A204.1 (cell line): ENCODE data around the gene ROR1.

Experiments
- FAIRE-seq: peaks from 2 replicates; lab custom pipeline; 2012; peaks lifted over from hg19 to GRCh38; lab: Jason Lieb, UNC

The ROR1 gene

DNA sequence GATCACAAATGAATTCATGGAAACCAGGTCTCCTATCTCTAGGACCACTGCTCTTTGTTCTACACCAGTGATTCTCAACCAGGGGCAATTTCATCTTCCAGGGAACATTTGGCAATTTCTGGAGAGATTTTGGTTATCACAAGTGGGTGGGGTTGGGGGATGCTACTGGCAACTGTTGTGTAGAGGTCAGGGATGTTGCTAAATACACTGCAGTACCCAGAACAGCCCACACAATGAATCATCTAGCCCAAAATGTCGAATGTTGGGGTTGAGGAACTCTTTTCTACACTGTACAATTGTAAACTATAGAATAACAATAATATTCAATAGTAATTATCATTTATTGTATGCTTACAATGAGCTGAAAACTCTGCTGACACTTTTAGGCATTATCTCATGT is 373.9 kb downstream of the ROR1 start:
- no peak for FAIRE-seq

GRCh38 chr1:64150266-64150665 is 376.4 kb downstream of the ROR1 start:
- no peak for FAIRE-seq

GRCh38 chr1:64150729-64151230 is 377.0 kb downstream of the ROR1 start:
- no peak for FAIRE-seq

- no peak for FAIRE-seq
Observed at GRCh38 chr1:64155278-64155677, 381.5 kb downstream of the ROR1 start.

DNA sequence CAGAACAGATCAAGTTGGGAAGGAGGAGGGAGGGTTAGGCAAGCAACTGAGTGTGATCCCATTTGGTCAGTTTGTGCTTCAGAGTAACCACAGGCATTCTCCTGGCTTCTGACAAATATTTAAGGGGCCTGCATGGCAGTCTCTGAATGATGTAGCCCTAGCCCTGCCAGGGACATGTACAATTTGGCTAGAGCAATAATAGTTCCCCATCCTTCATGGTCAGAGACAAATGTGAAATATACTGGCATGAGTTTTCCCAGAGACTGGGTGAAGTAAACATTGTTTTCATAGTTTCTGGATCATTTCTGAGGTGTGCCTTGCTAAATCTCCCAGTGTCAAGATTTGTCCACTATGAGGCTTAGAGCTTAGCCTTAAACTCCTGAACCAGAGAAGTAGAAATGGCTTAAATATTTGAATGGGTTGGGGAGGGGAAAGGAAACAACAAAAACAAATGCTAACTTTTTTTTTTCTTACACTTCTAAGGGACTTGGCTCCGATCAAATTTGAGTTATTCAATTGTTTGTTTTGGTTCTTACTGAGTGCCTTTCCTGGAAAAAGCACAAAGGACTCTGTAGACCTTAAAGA is 387.6 kb downstream of the ROR1 start:
- FAIRE-seq = no peak

DNA sequence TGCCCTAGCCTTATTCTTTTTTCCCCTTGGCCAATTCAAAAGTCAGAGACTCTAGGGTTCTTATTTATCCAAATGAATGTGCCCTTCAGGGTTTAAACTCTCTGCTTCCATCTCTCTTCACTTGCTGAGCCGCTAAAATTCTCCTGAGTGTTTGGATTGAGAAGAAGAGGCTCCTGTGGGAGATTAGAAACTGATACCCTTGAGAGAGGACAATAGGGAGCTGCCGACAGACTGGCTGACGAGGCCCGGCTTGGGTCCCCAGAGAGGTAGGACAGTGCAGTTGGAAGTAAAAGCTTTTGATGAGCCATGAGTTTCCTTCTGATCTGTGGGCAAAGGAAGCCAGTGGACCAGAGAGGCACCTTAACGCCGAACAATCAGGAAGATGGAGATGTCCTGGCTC is 388.3 kb downstream of the ROR1 start:
- no peak for FAIRE-seq

GRCh38 chr1:64162804-64163203 is 389.0 kb downstream of the ROR1 start:
- FAIRE-seq = no peak

DNA sequence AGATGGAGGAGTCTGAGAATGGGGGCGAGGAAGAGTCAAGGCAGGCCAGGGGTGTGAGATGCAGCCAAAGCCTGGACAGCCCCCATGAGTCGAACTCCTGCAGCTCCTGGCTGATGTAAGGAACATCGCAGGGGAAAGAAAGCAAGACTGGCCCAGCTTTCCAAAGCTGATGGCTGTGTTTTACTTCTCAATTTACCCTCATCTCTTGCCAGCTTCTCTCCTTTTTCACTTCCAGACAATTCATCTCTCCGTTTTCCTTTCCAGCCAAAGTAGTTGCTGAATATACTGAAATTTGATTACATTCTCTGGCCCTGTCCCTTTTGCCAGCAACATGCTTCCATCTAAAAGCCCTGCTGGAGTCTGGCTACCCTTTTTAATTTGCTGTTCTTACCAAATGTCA is 389.6 kb downstream of the ROR1 start:
- FAIRE-seq = no peak

- no peak for FAIRE-seq
Observed at GRCh38 chr1:64163970-64164369, 390.2 kb downstream of the ROR1 start.

- no peak for FAIRE-seq
Observed at GRCh38 chr1:64166629-64167028, 392.8 kb downstream of the ROR1 start.

- no peak for FAIRE-seq
Observed at GRCh38 chr1:64167176-64167575, 393.4 kb downstream of the ROR1 start.

- FAIRE-seq = no peak
Observed at GRCh38 chr1:64171246-64171645, 397.4 kb downstream of the ROR1 start.

DNA sequence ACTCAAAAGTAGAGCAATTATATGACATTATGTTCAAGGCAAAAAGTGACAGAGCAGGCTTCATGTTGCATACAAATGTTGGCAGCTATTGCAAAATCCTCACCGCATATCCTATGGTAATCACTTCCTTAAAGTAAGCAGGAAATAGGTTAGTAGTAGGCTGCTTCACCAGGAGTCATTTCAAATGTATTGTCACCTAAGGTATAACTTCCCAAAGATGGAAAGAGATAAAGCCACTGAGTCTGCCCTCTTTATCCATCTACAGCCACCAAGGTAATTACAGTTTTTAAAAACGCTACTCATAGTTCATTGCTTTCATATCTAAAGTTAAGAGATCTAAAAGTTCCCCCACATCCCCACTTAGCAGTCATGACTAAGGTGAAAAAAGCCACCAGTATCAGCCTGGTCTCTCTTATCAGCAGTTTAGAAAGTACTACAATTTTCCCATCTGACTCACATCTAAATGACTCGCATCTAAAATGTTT is 398.0 kb downstream of the ROR1 start:
- FAIRE-seq = no peak

- no peak for FAIRE-seq
Observed at GRCh38 chr1:64172458-64172983, 398.7 kb downstream of the ROR1 start.

DNA sequence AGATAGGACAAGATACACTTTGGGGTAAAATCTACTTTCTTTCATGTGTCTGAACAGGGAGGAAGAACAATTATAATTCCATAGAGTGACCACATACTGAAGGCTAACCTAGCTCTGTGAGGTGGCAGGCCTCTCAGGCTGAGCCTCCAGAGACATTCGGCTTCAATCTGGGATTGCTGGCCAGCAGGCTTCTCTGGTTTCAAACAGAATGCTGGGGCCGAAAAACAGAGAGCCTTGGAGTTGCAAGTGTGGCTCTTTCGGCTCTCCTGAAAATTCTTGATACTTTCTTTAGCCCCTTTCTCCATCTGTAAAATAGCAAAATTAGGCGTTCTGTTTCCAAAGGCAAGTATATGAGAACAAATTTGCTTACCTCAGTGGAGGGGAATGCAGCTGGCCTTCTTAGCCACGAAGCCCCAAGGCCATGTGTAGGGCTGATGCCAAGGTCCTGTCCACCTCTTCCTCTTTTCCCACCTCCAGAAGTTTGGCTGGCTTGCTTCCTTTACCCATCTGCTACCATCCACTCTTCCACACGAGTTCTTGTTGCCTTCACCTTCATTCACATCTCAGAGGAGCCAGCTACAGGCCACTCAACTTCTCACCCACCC is 399.6 kb downstream of the ROR1 start:
- no peak for FAIRE-seq

GRCh38 chr1:64175639-64176038 is 401.8 kb downstream of the ROR1 start:
- no peak for FAIRE-seq

- no peak for FAIRE-seq
Observed at GRCh38 chr1:64176659-64177058, 402.8 kb downstream of the ROR1 start.

DNA sequence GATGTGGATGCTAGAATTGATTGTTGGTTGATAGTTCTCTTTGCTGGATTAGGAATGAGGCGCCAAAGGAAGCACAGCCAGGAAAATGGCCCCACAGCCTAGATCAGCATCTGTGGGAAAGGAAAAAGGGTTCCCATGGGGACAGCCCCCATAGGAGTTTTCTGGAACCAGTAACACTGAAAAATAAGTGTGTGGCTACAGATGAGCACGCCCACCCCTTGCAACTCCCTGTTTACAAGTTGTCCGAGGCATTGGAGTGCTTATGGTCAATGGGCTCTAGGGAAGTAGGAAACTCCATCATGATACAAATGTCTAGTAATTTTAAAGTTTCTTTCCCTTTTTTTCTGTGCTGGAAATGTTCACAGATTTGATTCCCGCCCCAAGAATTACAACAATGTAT is 405.8 kb downstream of the ROR1 start:
- FAIRE-seq = no peak

DNA sequence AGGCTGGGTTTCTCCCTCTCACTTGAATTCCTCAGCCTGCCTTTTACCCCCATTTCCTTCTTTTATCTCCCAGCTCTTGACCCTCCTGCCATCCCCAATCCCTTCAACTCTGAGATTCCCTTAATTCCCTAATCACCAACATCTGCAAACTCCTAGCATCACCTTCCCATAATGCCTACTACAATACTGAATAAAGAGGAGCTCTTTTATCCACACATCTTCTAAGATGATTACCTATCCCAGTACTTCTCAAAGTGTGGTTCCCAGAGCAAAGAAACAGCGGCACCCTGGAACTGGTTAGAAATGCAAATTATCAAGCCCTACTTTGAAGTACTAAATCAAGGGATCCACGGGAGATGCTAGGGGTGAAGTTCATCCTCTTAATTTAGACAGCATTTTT is 408.4 kb downstream of the ROR1 start:
- no peak for FAIRE-seq

DNA sequence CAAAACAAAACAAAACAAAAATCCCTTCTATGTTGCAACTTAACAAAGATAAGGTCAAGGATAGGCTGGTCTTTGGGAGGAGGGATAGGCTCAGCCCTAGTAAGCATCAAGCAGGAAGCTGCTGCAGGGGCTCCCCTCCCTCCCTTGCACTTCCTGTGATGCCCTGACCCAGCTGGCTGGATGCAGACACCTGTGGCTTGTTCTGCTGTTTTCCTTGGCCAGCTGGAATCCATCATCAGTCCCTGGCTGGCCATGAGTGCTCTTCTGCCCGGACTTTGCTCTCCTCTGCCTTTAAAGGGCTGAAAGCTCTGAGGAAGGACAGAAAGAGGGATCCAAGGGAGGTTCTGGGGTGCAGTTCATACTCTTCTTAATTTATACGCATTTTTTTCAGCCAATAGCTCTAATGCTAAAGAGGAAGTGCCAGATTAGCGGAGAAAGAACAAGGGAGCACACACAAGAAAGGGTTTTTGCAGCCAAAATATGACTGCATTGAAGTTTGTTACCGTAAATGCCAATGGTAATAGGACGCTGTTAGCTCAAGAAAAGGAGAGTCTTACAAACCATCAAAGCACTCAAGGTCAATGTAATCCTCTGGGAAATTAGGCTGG is 409.7 kb downstream of the ROR1 start:
- FAIRE-seq = no peak

- FAIRE-seq = no peak
Observed at GRCh38 chr1:64184003-64184440, 410.2 kb downstream of the ROR1 start.

- FAIRE-seq = no peak
Observed at GRCh38 chr1:64186138-64186897, 412.5 kb downstream of the ROR1 start.

- no peak for FAIRE-seq
Observed at GRCh38 chr1:64186898-64187280, 413.1 kb downstream of the ROR1 start.
